Esophagus (tissue), 2 donors: Measurements from ENCODE around the gene CCDC158. TPM values are rescaled to one million over a fixed set of nuclear protein-coding genes. Genes with fewer than 3 reads are reported as not detected.
"Not testable (repeated sequence)": the region's sequence is repeated elsewhere in the genome, so short reads cannot be mapped to it uniquely, and the experiment has no call there.

Source experiments
- H3K27ac ChIP-seq, 2 donors: one replicate each; pipeline ENCODE4 v1.5.1; 2013; ENCODE audit warnings: low read depth in 2 of 2, mild to moderate bottlenecking in 2 of 2, inconsistent platforms in 1 of 2, low read length in 1 of 2, moderate library complexity in 1 of 2
- H3K27me3 ChIP-seq, 2 donors: one replicate each; pipeline ENCODE4 v1.6.1; 2013; ENCODE audit warnings: low read length in 2 of 2, control low read depth in 1 of 2, mild to moderate bottlenecking in 1 of 2; ENCODE audit not compliant: insufficient read depth in 2 of 2, control insufficient read depth in 1 of 2
- H3K36me3 ChIP-seq, 2 donors: one replicate each; pipeline ENCODE4 v1.6.1; 2013; ENCODE audit warnings: low read length in 1 of 2; ENCODE audit not compliant: control insufficient read depth in 2 of 2, insufficient read depth in 2 of 2
- H3K4me1 ChIP-seq, 2 donors: one replicate each; pipeline ENCODE4 v1.6.1; 2013; ENCODE audit warnings: low read length in 1 of 2; ENCODE audit not compliant: control insufficient read depth in 2 of 2, insufficient read depth in 2 of 2
- H3K4me3 ChIP-seq, 2 donors: one replicate each; pipeline ENCODE4 v1.5.1; 2013; ENCODE audit warnings: low read length in 2 of 2, mild to moderate bottlenecking in 2 of 2, low read depth in 1 of 2, moderate library complexity in 1 of 2
- H3K9me3 ChIP-seq, 2 donors: one replicate each; pipeline ENCODE4 v1.6.1; 2013; ENCODE audit warnings: mild to moderate bottlenecking in 2 of 2, low read depth in 1 of 2, low read length in 1 of 2, moderate library complexity in 1 of 2; ENCODE audit not compliant: control insufficient read depth in 2 of 2, insufficient read depth in 1 of 2
- WGBS, 2 donors: extraction: QIAGEN DNeasy Blood & Tissue Kit; methylation state at CpG; one replicate each; pipeline ENCODE4 v1.1.7; 2013; 5-methylcytosine and 5-hydroxymethylcytosine counted together
- polyA plus RNA-seq, 2 donors: library from polyadenylated mRNA; stranded (reverse); fragments of 200-250 nt; gene quantifications; one replicate each; pipeline ENCODE4 v1.2.3, GENCODE V29; 2013
- donor health status: healthy with polysubstance abuse.
- donor health status: Bipolar disorder and iron deficiency.

CCDC158 gene
- polyA plus RNA-seq = under 1 TPM; 0.01 to 0.02 TPM

DNA sequence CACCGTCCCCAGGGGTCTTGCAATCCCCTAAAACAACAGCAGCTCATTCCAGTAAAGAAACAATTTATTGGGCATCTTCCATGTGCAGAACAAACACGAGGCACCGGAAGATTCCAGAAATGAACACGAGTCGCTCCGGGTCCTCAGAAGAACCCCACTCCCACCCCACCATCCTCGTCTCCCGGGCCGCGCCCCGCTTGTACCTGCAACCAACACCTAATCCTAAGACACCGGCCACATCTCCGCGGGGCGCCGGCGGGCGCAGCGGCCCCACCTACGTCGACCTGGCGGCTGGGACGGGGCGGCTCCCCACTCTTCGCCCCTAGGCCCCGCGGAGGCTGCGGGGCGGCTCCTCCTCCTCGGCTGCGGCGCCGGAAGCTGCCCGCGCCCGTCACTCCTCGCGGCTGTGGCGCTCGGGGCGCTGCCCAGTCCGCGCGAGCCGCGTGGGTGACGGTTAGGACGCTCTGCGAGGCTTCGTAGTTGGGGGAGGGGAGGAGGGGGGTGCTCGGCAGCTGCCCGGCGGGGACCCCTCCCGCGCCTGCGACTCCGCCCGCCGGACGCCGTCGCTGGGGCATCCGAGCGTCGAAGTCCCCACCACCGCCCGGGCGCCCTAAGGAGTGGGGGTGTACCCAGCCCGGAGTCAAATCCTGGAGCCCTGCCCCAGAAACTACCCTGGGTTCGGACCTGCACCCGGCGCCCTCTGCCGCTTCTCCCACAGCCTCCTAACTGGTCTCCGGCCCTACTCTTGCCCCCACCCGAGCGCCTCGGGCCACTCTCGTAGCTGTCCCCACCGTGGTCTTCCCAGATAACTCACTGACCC lies at the start of gene CCDC158:
Gene CCDC158, minus strand, starts transcription at position 380 of the 820 bp plus-strand sequence. CDS start 17,934 bp downstream, outside the sequence.
- Histone ChIP-seq H3K9me3 (no peaks in the 10 kb centered on the region), H3K4me3 (peak within 1 kb of the TSS; percentile 41 to 51), H3K4me1 (peaks cover 0 to 6% of the 10 kb centered on the region in 2 donors), H3K27ac (no peak within 1 kb of the TSS), H3K36me3 (no peaks in the 10 kb centered on the region), H3K27me3 (no peaks in the 10 kb centered on the region)
- WGBS, 2 donors = 8 to 9% methylated on average over 45 to 79 of the region's 79 CpGs

DNA sequence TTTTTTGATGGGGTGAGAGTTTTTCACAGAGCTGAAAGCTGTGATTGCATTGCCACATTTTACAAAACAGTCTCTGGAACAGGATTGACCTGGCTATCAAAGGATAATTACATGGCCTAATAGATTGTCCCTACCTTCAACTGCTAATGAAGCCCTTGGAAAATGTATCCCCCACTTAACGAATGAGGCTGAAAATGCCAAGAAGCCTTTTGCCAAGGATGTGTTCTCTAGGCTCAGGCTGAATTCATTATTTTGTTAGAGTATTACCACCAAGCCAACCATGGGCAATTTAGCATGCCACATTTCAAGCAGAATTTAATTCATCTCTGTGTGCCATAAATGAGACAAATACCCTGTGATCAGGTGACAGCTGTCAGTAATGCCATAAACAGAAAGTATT lies 49.6 kb upstream of the CCDC158 start:
- no peaks in the 10 kb centered on the region for H3K4me1 ChIP-seq
- H3K9me3 ChIP-seq = no peaks in the 10 kb centered on the region
- H3K27me3 ChIP-seq = no peaks in the 10 kb centered on the region
- H3K36me3 ChIP-seq = no peaks in the 10 kb centered on the region
- no peak overlapping the region for H3K27ac ChIP-seq
- 86 to 87% methylated on average over 1 of the region's 1 CpG for WGBS, 2 donors
- H3K4me3 ChIP-seq = no peak overlapping the region

DNA sequence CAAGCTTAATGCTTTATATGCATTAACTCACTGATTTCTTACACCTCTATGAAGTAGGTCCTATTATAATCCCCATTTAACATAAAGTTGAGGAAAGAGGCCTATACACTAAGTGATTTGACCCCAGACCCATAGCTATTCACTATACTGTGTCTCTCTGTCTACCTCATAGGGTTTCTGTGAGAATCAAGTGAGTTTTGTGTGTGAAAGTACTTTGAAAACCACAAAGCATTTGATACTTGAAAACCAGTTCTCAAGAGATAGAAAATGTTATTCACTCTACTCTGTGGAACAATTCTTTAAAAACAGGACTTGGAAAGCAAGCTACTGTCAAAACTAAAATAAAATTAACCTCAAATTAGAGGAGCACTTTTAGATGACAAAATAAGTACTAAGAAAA lies 49.1 kb upstream of the CCDC158 start:
- Histone ChIP-seq H3K4me1 (no peaks in the 10 kb centered on the region), H3K27ac (no peak overlapping the region), H3K27me3 (no peaks in the 10 kb centered on the region), H3K4me3 (no peak overlapping the region), H3K9me3 (no peaks in the 10 kb centered on the region), H3K36me3 (no peaks in the 10 kb centered on the region)

DNA sequence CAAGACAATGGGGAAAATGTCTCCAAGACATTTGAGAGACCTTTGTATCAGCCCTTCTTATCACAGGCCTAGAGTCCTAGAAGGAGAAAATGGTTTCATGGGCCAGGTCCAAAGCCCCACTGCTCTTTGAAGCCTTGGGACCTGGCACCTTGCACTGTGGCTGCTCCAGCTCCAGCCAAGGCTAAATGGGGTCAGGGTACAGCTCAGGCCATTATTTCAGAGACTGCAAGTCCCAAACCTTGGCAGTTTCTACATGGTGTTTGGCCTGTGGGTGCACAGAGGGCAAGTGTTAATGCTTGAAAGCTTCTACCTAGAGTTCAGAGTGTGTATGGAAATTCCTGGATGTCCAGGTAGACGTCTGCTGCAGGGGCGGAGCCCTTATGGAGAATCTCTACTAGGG lies 42.6 kb upstream of the CCDC158 start:
- H3K9me3 ChIP-seq = peaks cover 0 to 6% of the 10 kb centered on the region in 2 donors
- no peak overlapping the region for H3K27ac ChIP-seq
- WGBS, 2 donors = 96 to 97% methylated on average over 2 of the region's 2 CpGs
- H3K36me3 ChIP-seq = no peaks in the 10 kb centered on the region
- H3K4me3 ChIP-seq = no peak overlapping the region
- no peaks in the 10 kb centered on the region for H3K4me1 ChIP-seq
- H3K27me3 ChIP-seq = no peaks in the 10 kb centered on the region

DNA sequence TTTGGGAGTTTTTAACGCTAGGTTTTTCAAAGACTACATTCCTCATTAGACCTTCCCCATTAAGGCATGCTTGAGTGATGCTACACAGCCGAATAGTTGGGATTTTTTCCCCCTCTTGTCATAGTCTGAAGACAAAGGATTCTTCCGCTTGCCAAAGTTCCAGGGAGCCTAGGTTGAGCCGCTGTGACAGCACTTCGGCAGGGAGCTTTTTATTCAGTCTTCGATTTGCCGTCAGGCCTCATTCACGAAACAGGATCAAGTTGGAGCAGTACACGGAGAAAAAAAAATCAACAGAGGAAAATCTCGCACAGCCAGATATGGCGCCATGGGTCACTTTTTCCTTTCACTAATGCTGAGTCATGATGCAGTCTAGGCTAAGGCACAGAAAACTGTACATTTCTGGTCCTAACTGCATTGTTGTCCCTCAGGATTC lies 38.4 kb upstream of the CCDC158 start:
- Histone ChIP-seq H3K4me1 (no peaks in the 10 kb centered on the region), H3K9me3 (peaks cover 0 to 6% of the 10 kb centered on the region in 2 donors), H3K27me3 (no peaks in the 10 kb centered on the region), H3K27ac (peak overlapping the region in 1 of 2 donors; percentile 60), H3K36me3 (no peaks in the 10 kb centered on the region), H3K4me3 (no peak overlapping the region)
- 49 to 56% methylated on average over 11 of the region's 11 CpGs for WGBS, 2 donors

DNA sequence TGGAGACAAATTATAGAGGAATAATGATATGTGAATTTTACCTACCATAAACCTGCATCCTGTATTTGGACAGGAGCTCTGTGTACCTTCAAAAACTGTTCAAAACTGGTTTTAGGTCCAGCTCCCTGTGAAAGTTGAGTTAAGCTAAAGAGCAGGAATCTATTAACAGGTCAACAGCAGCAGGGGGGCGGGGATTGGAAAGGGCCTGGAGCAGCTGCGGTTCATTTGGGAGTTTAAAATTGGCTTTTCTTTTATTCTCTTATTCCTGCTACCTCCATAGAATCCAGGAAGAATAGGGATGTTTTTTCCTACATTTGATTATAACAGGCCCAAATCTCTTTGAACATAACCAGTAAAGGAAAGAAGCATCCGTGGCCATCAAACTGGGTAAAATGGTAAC lies 37.9 kb upstream of the CCDC158 start:
- H3K4me3 ChIP-seq = no peak overlapping the region
- H3K4me1 ChIP-seq = no peaks in the 10 kb centered on the region
- H3K36me3 ChIP-seq = no peaks in the 10 kb centered on the region
- H3K27me3 ChIP-seq = no peaks in the 10 kb centered on the region
- WGBS, 2 donors = 56 to 72% methylated on average over 3 of the region's 3 CpGs
- H3K9me3 ChIP-seq = peaks cover 0 to 3% of the 10 kb centered on the region in 2 donors
- H3K27ac ChIP-seq = no peak overlapping the region

DNA sequence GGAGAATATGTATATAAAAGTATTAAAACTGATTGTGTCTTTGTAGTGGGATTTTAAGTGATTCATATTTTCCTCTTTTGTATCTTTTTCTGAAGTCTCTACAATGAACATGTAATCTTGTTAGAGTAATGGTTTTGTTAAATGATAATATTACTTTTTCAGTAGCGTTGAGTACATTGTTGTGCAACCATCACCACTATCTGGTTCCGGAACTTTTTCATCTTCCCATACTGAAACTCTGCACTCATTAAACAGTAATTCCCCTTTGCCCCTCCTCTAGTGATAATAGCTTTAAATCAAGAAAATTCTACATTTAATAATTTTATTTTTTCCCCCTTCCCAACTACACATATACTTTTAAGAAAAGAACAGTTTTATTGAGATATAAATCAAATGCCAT lies 37.4 kb upstream of the CCDC158 start:
- H3K4me3 ChIP-seq = no peak overlapping the region
- H3K27ac ChIP-seq = no peak overlapping the region
- no peaks in the 10 kb centered on the region for H3K36me3 ChIP-seq
- H3K9me3 ChIP-seq = no peaks in the 10 kb centered on the region
- WGBS, 2 donors = 84 to 93% methylated on average over 2 of the region's 2 CpGs
- no peaks in the 10 kb centered on the region for H3K27me3 ChIP-seq
- H3K4me1 ChIP-seq = no peaks in the 10 kb centered on the region

DNA sequence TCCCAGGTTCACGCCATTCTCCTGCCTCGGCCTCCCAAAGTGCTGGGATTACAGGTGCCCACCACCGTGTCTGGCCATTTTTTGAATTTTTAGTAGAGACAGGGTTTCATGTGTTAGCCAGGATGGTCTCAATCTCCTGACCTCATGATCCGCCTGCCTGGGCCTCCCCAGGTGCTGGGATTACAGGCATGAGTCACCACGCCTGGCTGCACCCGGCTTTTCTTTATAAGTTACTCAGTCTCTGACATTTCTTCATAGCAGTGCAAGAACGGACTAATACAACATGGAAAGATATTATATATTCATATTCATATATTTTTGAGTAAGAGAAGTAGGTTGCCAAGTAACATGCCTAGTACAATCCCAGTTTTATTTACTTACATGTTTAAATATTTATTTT lies 36.9 kb upstream of the CCDC158 start:
- H3K4me1 ChIP-seq = no peaks in the 10 kb centered on the region
- 69 to 77% methylated on average over 7 of the region's 7 CpGs for WGBS, 2 donors

DNA sequence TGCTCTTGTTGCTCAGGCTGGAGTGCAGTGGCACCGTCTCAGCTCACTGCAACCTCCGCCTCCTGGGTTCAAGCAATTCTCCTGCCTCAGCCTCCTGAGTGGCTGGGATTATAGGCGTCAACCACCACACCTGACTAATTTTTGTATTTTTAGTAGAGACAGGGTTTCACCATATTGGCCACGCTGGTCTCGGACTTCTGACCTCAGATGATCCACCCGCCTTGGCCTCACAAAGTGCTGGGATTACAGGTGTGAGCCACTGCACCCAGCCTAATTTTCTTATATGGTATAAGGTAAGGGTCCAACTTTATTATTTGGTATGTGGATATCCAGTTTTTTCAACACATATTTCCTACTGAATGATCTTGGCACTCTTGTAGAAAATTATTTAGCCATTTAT lies 33.1 kb upstream of the CCDC158 start:
- H3K4me1 ChIP-seq, H3K27me3 ChIP-seq, H3K4me3 ChIP-seq, H3K9me3 ChIP-seq, H3K36me3 ChIP-seq, H3K27ac ChIP-seq: not testable (repeated sequence)
- 90 to 91% methylated on average over 6 of the region's 6 CpGs for WGBS, 2 donors

More for the DNA sequence above, 36.9 kb upstream of the CCDC158 start:
- H3K27ac ChIP-seq = no peak overlapping the region
- H3K9me3 ChIP-seq = no peaks in the 10 kb centered on the region
- no peak overlapping the region for H3K4me3 ChIP-seq
- H3K36me3 ChIP-seq = no peaks in the 10 kb centered on the region
- no peaks in the 10 kb centered on the region for H3K27me3 ChIP-seq

DNA sequence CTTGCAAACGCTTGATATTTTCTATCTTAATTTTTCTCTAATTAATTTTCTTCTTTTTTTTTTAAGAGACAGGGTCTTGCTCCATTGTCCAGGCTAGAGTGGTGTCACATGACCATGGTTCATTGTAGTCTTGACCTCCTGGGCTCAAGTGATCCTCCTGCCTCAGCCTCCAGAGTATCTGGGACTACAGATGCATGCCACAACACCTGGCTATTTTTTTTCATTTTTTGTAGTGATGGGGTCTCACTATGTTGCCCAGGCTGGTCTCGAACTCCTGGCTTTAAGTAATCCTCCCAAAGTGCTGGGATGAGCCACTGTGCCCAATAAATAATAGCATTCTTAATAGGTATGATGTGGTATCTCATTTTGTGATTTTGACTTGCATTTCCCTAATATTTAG lies 32.3 kb upstream of the CCDC158 start:
- H3K27ac ChIP-seq = no peak overlapping the region
- 85 to 86% methylated on average over 2 of the region's 2 CpGs for WGBS, 2 donors
- H3K36me3 ChIP-seq = no peaks in the 10 kb centered on the region

More for the DNA sequence above, 32.3 kb upstream of the CCDC158 start:
- no peak overlapping the region for H3K4me3 ChIP-seq
- no peaks in the 10 kb centered on the region for H3K27me3 ChIP-seq
- H3K9me3 ChIP-seq = no peaks in the 10 kb centered on the region
- H3K4me1 ChIP-seq = no peaks in the 10 kb centered on the region
